GM23338 (cell line): ENCODE measurements around the gene FURIN. TPM values are rescaled to one million over a fixed set of nuclear protein-coding genes. Genes with fewer than 3 reads are reported as not detected.

ENCODE experiments used
- CREB1 ChIP-seq: fragments of 250-450 bp; sonication (Bioruptor Pico); IDR thresholded peaks from 2 replicates; pipeline ENCODE4 v1.5.0; 2020; ENCODE audit warnings: low read depth, mild to moderate bottlenecking, moderate library complexity
- EZH2phosphoT487 ChIP-seq: fragments of 200-600 bp; sonication (generic); IDR thresholded peaks from one replicate; pipeline ENCODE4 v1.8.1; 2018; ENCODE audit warnings: antibody characterized with exemption; ENCODE audit not compliant: unreplicated experiment
- JUNB ChIP-seq: IDR thresholded peaks from one replicate; pipeline ENCODE4 v1.6.1; 2016; ENCODE audit warnings: antibody characterized with exemption; ENCODE audit not compliant: unreplicated experiment
- NANOG ChIP-seq: IDR thresholded peaks from 2 replicates; pipeline ENCODE4 v1.6.1; 2016; ENCODE audit warnings: antibody characterized with exemption, borderline replicate concordance
- POLR2AphosphoS5 ChIP-seq: IDR thresholded peaks from 2 replicates; pipeline ENCODE4 v1.6.1; 2016; ENCODE audit warnings: antibody characterized with exemption, low read depth
- STAT1 ChIP-seq: IDR thresholded peaks from one replicate; pipeline ENCODE4 v1.6.1; 2016; ENCODE audit warnings: antibody characterized with exemption; ENCODE audit not compliant: unreplicated experiment
- ZNF114 ChIP-seq: fragments of 250-450 bp; sonication (Bioruptor Pico); IDR thresholded peaks from 2 replicates; pipeline ENCODE4 v1.5.0; 2020; ENCODE audit warnings: mild to moderate bottlenecking, moderate library complexity
- ZNF331 ChIP-seq: fragments of 250-450 bp; sonication (Bioruptor Pico); IDR thresholded peaks from 2 replicates; pipeline ENCODE4 v1.5.0; 2020; ENCODE audit warnings: low read depth, mild to moderate bottlenecking, moderate library complexity
- polyA plus RNA-seq: library from polyadenylated mRNA; unstranded; fragments of >200 nt; fragmentation: Nextera tagmentation; extraction: Ambion mirVana; gene quantifications from 2 replicates; pipeline ENCODE4 v1.2.1, GENCODE V29; 2016
- total RNA-seq: library from RNA; depleted of rRNA; stranded (reverse); fragments of >200 nt; shearing (Covaris generic); gene quantifications from 2 replicates; pipeline ENCODE4 v1.2.3, GENCODE V29; 2014
- TF ChIP-seq, protein P1 (sequence below): fragments of 250-450 bp; sonication (Bioruptor Pico); IDR thresholded peaks from 2 replicates; pipeline ENCODE4 v1.5.0; 2020; ENCODE audit warnings: mild to moderate bottlenecking, moderate library complexity
- TF ChIP-seq, protein P2 (sequence below): IDR thresholded peaks from 2 replicates; pipeline ENCODE4 v1.6.1; 2016; ENCODE audit warnings: antibody characterized with exemption

FURIN gene
- total and polyA plus RNA-seq, 2 experiments from 2014 or later: 6.3 to 20.9 TPM

DNA sequence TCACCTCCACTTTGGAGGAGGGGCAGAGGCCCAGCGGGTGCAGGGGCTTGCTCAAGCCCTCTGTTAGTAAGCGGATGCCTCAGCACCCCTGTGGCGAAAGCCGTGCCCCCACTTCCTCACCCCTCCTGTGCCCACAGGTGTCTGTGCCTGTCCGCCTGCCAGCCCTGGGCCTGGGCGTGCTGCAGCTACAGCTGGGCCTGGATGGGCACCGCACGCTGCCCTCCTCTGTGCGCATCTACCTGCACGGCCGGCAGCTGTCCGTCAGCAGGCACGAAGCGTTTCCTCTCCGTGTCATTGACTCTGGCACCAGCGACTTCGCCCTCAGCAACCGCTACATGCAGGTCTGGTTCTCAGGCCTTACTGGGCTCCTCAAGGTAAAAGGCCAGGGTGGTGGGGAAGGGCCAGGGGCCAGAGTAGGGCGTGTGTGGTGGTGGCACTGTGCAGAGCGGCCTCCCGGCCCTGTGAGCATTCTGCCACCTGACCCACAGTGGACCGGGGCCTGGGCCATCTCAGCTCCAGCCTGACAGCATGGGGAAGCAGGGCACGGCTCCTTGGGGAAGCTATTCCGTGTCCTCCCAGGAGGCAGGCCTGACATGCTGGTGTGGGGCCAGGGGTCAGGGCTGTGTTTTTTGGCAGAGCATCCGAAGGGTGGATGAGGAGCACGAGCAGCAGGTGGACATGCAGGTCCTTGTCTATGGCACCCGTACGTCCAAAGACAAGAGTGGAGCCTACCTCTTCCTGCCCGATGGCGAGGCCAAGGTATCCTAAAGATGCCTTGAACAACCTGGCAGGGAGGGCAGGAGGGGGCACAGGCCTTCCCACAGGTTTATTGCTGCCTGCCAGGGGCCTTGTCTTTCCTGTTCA, 43.8 kb downstream of the FURIN start (continued):
- TF ChIP-seq, protein P1, sequence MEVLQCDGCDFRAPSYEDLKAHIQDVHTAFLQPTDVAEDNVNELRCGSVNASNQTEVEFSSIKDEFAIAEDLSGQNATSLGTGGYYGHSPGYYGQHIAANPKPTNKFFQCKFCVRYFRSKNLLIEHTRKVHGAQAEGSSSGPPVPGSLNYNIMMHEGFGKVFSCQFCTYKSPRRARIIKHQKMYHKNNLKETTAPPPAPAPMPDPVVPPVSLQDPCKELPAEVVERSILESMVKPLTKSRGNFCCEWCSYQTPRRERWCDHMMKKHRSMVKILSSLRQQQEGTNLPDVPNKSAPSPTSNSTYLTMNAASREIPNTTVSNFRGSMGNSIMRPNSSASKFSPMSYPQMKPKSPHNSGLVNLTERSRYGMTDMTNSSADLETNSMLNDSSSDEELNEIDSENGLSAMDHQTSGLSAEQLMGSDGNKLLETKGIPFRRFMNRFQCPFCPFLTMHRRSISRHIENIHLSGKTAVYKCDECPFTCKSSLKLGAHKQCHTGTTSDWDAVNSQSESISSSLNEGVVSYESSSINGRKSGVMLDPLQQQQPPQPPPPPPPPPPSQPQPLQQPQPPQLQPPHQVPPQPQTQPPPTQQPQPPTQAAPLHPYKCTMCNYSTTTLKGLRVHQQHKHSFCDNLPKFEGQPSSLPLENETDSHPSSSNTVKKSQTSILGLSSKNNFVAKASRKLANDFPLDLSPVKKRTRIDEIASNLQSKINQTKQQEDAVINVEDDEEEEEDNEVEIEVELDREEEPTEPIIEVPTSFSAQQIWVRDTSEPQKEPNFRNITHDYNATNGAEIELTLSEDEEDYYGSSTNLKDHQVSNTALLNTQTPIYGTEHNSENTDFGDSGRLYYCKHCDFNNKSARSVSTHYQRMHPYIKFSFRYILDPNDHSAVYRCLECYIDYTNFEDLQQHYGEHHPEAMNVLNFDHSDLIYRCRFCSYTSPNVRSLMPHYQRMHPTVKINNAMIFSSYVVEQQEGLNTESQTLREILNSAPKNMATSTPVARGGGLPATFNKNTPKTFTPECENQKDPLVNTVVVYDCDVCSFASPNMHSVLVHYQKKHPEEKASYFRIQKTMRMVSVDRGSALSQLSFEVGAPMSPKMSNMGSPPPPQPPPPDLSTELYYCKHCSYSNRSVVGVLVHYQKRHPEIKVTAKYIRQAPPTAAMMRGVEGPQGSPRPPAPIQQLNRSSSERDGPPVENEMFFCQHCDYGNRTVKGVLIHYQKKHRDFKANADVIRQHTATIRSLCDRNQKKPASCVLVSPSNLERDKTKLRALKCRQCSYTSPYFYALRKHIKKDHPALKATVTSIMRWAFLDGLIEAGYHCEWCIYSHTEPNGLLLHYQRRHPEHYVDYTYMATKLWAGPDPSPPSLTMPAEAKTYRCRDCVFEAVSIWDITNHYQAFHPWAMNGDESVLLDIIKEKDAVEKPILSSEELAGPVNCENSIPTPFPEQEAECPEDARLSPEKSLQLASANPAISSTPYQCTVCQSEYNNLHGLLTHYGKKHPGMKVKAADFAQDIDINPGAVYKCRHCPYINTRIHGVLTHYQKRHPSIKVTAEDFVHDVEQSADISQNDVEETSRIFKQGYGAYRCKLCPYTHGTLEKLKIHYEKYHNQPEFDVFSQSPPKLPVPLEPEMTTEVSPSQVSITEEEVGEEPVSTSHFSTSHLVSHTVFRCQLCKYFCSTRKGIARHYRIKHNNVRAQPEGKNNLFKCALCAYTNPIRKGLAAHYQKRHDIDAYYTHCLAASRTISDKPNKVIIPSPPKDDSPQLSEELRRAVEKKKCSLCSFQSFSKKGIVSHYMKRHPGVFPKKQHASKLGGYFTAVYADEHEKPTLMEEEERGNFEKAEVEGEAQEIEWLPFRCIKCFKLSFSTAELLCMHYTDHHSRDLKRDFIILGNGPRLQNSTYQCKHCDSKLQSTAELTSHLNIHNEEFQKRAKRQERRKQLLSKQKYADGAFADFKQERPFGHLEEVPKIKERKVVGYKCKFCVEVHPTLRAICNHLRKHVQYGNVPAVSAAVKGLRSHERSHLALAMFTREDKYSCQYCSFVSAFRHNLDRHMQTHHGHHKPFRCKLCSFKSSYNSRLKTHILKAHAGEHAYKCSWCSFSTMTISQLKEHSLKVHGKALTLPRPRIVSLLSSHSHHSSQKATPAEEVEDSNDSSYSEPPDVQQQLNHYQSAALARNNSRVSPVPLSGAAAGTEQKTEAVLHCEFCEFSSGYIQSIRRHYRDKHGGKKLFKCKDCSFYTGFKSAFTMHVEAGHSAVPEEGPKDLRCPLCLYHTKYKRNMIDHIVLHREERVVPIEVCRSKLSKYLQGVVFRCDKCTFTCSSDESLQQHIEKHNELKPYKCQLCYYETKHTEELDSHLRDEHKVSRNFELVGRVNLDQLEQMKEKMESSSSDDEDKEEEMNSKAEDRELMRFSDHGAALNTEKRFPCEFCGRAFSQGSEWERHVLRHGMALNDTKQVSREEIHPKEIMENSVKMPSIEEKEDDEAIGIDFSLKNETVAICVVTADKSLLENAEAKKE: no peak
- TF ChIP-seq CREB1 (CRISPR knock-in tag) (no peak), NANOG (no peak), EZH2phosphoT487 (no peak), ZNF331 (CRISPR knock-in tag) (no peak), JUNB (no peak), POLR2AphosphoS5 (no peak), ZNF114 (CRISPR knock-in tag) (no peak), STAT1 (no peak)
- TF ChIP-seq, protein P2, sequence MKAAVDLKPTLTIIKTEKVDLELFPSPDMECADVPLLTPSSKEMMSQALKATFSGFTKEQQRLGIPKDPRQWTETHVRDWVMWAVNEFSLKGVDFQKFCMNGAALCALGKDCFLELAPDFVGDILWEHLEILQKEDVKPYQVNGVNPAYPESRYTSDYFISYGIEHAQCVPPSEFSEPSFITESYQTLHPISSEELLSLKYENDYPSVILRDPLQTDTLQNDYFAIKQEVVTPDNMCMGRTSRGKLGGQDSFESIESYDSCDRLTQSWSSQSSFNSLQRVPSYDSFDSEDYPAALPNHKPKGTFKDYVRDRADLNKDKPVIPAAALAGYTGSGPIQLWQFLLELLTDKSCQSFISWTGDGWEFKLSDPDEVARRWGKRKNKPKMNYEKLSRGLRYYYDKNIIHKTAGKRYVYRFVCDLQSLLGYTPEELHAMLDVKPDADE: no peak
